Measurements from ENCODE around the gene TBCK.

The TBCK gene

GRCh38 chr4:106315968-106316772 is at the start of gene TBCK, which contains the start of gene AIMP1:
TBCK (minus strand) TSS chr4:106316209; CDS start chr4:106308960, 7,249 bp downstream.
AIMP1 (plus strand) TSS chr4:106316550; CDS start chr4:106325010, 8,460 bp downstream.
- Histone ChIP-seq H3K9me3 (no peaks in the 10 kb centered on the region), H3K4me3 (ENCODE audit: low read depth in 1 of 2, low read length in 1 of 2) (peak within 1 kb of the TSS; percentile 73 to 84)
- TF ChIP-seq, protein P1, sequence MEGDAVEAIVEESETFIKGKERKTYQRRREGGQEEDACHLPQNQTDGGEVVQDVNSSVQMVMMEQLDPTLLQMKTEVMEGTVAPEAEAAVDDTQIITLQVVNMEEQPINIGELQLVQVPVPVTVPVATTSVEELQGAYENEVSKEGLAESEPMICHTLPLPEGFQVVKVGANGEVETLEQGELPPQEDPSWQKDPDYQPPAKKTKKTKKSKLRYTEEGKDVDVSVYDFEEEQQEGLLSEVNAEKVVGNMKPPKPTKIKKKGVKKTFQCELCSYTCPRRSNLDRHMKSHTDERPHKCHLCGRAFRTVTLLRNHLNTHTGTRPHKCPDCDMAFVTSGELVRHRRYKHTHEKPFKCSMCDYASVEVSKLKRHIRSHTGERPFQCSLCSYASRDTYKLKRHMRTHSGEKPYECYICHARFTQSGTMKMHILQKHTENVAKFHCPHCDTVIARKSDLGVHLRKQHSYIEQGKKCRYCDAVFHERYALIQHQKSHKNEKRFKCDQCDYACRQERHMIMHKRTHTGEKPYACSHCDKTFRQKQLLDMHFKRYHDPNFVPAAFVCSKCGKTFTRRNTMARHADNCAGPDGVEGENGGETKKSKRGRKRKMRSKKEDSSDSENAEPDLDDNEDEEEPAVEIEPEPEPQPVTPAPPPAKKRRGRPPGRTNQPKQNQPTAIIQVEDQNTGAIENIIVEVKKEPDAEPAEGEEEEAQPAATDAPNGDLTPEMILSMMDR (IDR thresholded peaks at IDR 0.05), result no peak

GRCh38 chr4:106365613-106366012 is 49.6 kb upstream of the TBCK start:
- peaks cover 7% of the 10 kb centered on the region for H3K27me3 ChIP-seq
- no peaks in the 10 kb centered on the region for H3K9me3 ChIP-seq
- H3K4me1 ChIP-seq (ENCODE audit: control insufficient read depth in 1 of 2, insufficient read depth in 1 of 2, low read depth in 1 of 2, low read length in 1 of 2), result peaks cover 0 to 9% of the 10 kb centered on the region in 2 experiments
- no peak overlapping the region for H3K27ac ChIP-seq
- H3K36me3 ChIP-seq, result no peaks in the 10 kb centered on the region
- H3K4me3 ChIP-seq (ENCODE audit: low read depth in 1 of 2, low read length in 1 of 2), result no peak overlapping the region
- TF ChIP-seq, protein P1 (IDR thresholded peaks at IDR 0.05), result no peak

More at GRCh38 chr4:106315968-106316772, at the start of gene TBCK, which contains the start of gene AIMP1:
- H3K36me3 ChIP-seq, result peaks cover 5% of the 10 kb centered on the region
- H3K27ac ChIP-seq, result peak within 1 kb of the TSS; percentile 89
- peaks cover 19% of the 10 kb centered on the region in 2 experiments for H3K4me1 ChIP-seq (ENCODE audit: control insufficient read depth in 1 of 2, insufficient read depth in 1 of 2, low read depth in 1 of 2, low read length in 1 of 2)
- H3K27me3 ChIP-seq, result no peaks in the 10 kb centered on the region

GRCh38 chr4:106364282-106364681 is 48.3 kb upstream of the TBCK start:
- no peak overlapping the region for H3K4me3 ChIP-seq (ENCODE audit: low read depth in 1 of 2, low read length in 1 of 2)
- peaks cover 1% of the 10 kb centered on the region for H3K27me3 ChIP-seq
- H3K4me1 ChIP-seq (ENCODE audit: control insufficient read depth in 1 of 2, insufficient read depth in 1 of 2, low read depth in 1 of 2, low read length in 1 of 2), result peaks cover 0 to 10% of the 10 kb centered on the region in 2 experiments
- no peak overlapping the region for H3K27ac ChIP-seq
- TF ChIP-seq, protein P1 (IDR thresholded peaks at IDR 0.05), result no peak
- H3K9me3 ChIP-seq, result no peaks in the 10 kb centered on the region
- H3K36me3 ChIP-seq, result no peaks in the 10 kb centered on the region

GRCh38 chr4:106362086-106362825 is 46.2 kb upstream of the TBCK start:
- Histone ChIP-seq H3K27me3 (no peaks in the 10 kb centered on the region), H3K36me3 (no peaks in the 10 kb centered on the region), H3K4me1 (ENCODE audit: control insufficient read depth in 1 of 2, insufficient read depth in 1 of 2, low read depth in 1 of 2, low read length in 1 of 2) (peaks cover 0 to 24% of the 10 kb centered on the region in 2 experiments), H3K9me3 (no peaks in the 10 kb centered on the region), H3K4me3 (ENCODE audit: low read depth in 1 of 2, low read length in 1 of 2) (no peak overlapping the region), H3K27ac (no peak overlapping the region)
- TF ChIP-seq, protein P1 (IDR thresholded peaks at IDR 0.05), result no peak

DNA sequence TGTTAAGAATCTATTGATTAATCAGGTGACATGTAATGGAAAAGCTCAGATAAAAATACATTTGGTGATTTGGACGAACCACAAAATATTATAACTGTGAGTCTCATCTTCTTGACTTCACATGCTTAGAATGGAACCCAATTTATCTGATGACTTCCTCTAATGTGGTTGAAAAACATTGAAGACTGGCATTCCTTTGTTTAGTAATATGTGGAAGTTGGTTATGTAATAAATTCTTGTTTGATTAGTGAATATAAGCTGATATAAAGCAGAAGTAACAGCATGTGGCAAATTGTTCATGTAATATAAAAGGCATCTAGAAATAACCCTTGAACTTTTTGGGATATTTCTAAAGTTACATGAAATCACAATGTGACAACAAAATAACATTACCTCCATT is 42.9 kb upstream of the TBCK start:
- peaks cover 22 to 48% of the 10 kb centered on the region in 2 experiments for H3K4me1 ChIP-seq (ENCODE audit: control insufficient read depth in 1 of 2, insufficient read depth in 1 of 2, low read depth in 1 of 2, low read length in 1 of 2)
- TF ChIP-seq, protein P1 (IDR thresholded peaks at IDR 0.05), result no peak
- no peaks in the 10 kb centered on the region for H3K9me3 ChIP-seq
- no peaks in the 10 kb centered on the region for H3K27me3 ChIP-seq
- H3K4me3 ChIP-seq (ENCODE audit: low read depth in 1 of 2, low read length in 1 of 2), result no peak overlapping the region
- no peaks in the 10 kb centered on the region for H3K36me3 ChIP-seq
- no peak overlapping the region for H3K27ac ChIP-seq
